Hepatocyte (in vitro differentiated cells): ENCODE measurements around the gene CYB561D2.

Source experiments
- EZH2 ChIP-seq: fragments of 200-600 bp; sonication (generic); IDR thresholded peaks from 2 replicates; pipeline ENCODE4 v1.6.1; 2016; ENCODE audit warnings: antibody characterized with exemption, mild to moderate bottlenecking, borderline replicate concordance
- EZH2phosphoT487 ChIP-seq: fragments of 200-600 bp; sonication (generic); IDR thresholded peaks from one replicate; pipeline ENCODE4 v1.6.1; 2018; ENCODE audit warnings: antibody characterized with exemption, mild to moderate bottlenecking, low read depth, moderate library complexity; ENCODE audit not compliant: unreplicated experiment, severe bottlenecking
- TF ChIP-seq, protein P1 (sequence below): fragments of 200-600 bp; sonication (generic); IDR thresholded peaks from 2 replicates; pipeline ENCODE4 v1.5.1; 2016; ENCODE audit warnings: antibody characterized with exemption, mild to moderate bottlenecking; ENCODE audit not compliant: poor library complexity

- TF ChIP-seq EZH2 (no peak), EZH2phosphoT487 (no peak)
- TF ChIP-seq, protein P1, sequence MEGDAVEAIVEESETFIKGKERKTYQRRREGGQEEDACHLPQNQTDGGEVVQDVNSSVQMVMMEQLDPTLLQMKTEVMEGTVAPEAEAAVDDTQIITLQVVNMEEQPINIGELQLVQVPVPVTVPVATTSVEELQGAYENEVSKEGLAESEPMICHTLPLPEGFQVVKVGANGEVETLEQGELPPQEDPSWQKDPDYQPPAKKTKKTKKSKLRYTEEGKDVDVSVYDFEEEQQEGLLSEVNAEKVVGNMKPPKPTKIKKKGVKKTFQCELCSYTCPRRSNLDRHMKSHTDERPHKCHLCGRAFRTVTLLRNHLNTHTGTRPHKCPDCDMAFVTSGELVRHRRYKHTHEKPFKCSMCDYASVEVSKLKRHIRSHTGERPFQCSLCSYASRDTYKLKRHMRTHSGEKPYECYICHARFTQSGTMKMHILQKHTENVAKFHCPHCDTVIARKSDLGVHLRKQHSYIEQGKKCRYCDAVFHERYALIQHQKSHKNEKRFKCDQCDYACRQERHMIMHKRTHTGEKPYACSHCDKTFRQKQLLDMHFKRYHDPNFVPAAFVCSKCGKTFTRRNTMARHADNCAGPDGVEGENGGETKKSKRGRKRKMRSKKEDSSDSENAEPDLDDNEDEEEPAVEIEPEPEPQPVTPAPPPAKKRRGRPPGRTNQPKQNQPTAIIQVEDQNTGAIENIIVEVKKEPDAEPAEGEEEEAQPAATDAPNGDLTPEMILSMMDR, result no peak
Observed at GRCh38 chr3:50314816-50315215, 35.8 kb upstream of the CYB561D2 start.
